NCI-H2196 (cell line): ENCODE results near the gene CTNNA3.

Experiments used
- DNase-seq: peaks from one replicate; lab custom pipeline; 2025; ENCODE audit not compliant: unreplicated experiment; lab: John Stamatoyannopoulos, UW

The CTNNA3 gene

DNA sequence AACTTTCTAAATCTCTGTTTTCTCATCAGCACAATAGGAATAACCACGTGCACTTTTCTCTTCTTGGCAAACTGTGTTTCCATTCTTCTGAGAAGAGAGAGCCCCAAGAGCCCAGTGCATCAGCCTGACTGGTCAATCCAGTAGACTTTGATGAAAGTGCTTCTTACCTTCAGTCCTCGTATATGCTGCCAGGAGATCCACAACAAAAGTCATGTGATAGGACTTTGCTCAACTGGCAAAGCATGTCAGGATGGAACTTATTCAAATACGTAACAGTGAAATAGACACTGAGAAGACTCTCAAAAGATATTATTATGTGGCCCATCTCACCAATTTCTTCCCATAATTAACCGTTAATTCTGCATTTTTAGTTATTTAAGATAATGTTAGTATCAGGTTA is 1801.6 kb downstream of the CTNNA3 start:
- DNase-seq, result no peak

DNA sequence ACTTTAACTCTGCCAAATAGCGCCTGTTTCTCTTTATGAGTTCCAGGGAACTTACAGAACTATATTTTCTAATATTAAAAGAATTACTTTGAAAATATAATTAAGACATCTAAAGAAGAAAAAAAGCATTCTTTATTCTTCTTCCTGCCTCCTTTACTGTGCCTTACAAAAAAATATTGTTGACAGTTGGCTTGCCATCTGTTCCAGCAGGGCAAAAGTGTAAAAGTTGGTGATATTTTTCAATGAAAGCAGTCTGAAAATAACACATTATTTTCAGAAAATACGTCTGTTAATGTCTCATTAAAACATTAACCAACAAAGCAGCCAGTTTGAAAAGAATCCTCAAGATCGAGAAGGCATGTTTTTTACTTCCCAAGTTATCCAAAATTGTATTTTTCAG is 1802.3 kb downstream of the CTNNA3 start:
- DNase-seq, result no peak

DNA sequence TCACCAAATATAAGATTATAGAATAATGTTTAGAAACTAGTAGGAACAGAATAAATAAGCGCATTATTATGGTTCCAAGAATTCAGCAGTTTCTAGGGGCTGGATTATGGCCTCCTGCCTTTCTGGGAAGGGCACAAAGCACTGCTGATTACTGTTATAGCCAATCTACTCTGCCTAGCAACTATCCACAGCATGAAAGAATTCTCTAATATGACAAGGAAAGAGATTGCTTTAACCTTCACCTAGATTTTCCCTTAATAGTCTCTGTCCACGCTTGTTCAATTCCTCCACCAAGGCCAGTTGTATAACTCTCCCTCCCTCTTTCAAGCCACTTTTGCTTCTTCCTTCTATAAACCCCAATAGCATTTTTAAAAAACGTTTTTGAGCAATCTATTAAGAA is 1803.7 kb downstream of the CTNNA3 start:
- no peak for DNase-seq

DNA sequence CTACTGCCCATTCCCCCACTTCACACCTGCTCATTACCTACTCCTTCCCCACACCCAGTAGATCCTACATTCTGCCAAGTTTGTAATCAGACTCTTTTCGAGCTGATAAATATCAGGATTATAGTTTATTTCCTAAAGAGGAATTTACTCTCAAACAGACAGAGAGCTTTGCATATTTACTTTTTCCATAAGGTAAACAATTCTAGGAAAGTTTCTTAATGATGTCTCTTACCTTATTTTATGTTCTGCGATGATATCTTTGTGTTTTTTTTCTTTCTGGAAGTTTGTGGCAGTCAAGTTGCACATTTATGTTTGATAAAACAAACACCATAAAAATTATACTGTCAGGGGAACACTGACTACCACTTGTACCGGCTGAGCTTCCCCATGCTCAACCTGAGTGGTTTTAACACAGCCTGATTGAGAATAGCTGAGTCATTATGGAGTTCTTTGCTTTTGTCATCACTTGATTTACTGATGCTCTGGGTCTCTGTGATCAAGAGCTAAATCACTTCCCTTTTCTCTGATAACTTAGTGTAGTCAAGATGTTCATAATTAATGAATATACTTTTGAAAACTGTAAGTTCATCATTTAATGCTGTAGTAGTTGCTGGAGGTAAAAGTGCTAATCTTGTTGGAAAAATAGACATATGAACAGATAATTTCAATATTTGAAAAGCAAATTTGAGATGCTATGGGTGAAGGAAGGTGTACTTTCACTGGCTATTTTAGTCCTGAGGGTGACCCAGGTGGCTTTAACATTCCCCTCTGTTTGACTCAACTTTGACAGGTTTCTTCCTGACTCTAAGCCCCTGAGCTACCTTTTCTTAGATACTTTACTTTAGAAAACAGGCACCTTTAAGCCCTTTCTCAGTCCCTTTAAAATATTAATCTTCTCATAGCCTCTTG is 1804.7 kb downstream of the CTNNA3 start:
- DNase-seq, result no peak

DNA sequence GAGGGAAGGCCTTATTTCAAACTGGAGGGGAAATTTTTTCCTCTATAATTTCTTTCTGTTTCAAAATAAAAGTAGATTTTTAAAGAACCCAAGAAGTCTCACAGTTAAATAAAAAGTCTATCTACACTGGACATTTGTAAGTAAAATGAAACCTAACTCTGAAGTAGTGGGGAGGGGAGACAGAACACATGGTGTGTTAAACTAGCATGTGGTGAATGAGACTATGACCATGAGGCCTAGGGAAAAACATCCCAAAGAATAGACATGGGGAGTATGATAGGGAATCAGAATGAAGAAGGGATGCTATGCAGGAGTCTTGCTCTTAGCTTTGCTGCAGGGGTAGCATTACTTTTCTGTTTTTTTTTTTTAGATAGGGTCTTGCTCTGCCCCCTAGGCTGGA is 1831.5 kb downstream of the CTNNA3 start:
- no peak for DNase-seq

DNA sequence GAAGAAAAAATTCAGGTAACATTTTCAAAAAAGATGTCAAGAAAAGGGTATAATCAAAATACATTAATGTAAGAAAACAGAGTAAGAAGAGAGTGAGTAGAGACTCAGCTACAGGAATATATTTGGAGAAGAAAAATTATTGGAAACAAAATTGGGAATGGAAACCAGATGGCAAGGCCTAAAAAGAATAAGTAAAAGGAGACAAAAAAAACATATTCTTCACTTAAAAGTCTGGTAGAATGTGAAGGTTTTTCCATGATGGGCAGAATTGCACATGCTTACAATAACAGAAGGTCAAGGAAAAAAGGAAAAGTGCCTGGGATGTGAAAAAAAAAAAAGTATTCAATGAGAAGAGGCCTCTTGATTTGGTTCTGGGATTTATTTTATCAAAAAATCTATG is 1832.0 kb downstream of the CTNNA3 start:
- no peak for DNase-seq
